ENCODE data around the gene VWA5A. TPM values are rescaled to one million over a fixed set of nuclear protein-coding genes. Genes with fewer than 3 reads are reported as not detected.

Gene VWA5A, protein sequence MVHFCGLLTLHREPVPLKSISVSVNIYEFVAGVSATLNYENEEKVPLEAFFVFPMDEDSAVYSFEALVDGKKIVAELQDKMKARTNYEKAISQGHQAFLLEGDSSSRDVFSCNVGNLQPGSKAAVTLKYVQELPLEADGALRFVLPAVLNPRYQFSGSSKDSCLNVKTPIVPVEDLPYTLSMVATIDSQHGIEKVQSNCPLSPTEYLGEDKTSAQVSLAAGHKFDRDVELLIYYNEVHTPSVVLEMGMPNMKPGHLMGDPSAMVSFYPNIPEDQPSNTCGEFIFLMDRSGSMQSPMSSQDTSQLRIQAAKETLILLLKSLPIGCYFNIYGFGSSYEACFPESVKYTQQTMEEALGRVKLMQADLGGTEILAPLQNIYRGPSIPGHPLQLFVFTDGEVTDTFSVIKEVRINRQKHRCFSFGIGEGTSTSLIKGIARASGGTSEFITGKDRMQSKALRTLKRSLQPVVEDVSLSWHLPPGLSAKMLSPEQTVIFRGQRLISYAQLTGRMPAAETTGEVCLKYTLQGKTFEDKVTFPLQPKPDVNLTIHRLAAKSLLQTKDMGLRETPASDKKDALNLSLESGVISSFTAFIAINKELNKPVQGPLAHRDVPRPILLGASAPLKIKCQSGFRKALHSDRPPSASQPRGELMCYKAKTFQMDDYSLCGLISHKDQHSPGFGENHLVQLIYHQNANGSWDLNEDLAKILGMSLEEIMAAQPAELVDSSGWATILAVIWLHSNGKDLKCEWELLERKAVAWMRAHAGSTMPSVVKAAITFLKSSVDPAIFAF
- 9.6 TPM for total RNA-seq

DNA sequence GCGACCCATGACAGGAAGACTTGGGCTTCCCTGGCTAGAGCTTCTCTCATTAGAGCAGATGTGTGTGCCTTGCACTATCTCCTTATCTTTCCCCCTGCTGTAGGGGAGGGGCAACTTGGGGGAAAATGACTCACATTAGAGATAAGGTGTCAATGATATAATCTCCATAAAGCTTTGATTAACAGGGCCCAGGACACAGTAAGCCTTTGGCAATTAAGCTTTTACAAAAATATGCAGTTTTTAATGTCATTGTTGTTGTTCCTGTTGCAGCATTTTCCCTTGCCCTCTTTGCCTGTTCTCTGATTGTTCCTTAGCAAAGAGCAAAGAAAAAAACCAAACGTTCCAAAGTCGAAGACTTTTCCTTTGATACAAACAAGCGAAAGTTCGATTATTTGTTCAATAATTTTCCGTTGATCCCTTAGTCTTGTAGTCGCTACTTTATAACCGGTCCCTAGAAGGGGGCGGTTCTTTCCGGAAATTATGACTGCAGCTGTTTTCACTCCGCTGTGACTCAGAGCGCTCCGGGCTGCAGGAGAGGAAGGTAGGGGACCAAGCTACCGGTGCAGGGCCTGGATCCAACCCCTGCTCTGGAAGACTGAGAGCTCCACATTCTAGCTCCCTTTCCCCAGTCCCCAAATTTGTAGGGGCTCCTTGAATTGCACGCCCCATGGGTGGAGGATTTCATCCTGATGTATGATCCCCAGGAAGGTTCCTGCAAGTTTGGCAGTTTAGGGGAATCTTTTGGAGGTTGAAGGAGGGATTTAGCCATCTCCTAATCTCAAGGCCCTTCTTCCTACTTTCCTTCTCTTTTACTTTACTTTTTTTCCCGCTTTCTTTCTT, at the start of gene VWA5A:
Gene VWA5A (plus strand): TSS at position 509 of the 840 bp plus-strand sequence. CDS start 2,062 bp downstream, outside the sequence.
- peak; percentile 98 for ATAC-seq

- ATAC-seq = no peak
These were observed 46.6 kb upstream of the VWA5A start for GRCh38 chr11:124068601-124069110.

DNA sequence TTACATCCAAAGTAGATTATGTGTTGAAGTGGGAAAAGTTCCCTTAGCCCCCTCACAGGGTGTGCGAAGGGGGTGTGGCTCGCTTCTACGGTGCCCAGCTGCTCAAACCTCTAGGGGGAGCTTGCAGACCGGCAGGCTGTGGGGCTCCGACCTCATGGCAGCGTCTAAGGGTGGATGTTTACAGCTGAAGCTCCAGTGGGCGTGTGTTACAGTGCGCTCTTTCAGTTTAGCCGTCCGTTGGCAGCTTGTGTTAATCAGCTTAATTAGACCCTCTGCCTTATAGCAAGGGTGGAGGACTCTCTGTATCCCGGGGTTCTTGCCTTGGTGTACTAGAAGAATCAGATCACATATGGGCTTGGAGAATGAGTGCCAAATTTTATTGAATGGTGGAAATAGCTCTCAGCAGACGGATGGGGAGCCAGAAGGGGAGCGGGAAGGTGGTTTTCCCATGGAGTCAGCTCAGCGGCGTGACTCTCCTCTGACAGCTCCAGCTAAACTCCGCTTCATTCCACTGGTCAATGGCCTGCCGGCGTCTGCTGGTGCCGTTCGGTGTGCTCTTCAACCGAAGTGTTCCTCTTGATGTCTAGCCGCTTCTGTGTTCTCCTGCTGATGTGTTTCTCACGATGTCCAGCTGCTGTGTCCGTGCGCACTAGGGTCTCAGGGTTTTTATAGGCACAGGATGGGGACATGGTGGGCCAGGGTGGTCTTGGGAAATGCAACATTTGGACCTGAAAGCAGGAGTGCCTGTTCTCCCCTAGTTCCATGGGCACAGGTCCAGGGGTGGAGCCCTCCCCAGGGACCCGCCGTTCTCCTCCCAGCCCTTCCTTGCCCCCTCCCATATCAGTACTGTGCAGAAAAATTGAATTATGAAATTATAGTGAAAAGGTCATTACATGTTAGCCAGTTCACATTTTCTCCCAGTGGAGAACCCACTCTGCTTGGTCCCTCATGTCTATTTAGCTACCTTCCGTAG, 45.5 kb upstream of the VWA5A start:
- peak; percentile 68 for ATAC-seq

GRCh38 chr11:124070915-124071622, 44.2 kb upstream of the VWA5A start:
- ATAC-seq = peak; percentile 64

- ATAC-seq = no peak
These were observed 43.7 kb upstream of the VWA5A start for GRCh38 chr11:124071623-124071948.

DNA sequence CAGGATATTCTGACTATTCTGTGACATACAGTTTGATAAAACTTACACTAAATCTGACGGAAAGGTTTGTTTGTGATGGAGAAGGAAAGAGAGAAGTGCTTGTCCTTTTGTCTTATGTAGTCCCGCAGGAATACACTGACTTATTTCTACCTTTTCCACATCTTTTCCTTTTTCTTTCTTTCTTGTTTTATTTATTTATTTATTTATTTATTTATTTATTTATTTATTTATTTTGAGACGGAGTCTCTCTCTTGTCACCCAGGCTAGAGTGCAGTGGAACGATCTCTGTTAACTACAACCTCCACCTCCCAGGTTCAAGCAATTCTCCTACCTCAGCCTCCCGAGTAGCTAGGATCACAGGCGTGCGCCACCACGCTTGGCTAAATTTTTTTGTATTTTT, 43.1 kb upstream of the VWA5A start:
- ATAC-seq = no peak

- no peak for ATAC-seq
These were observed 40.7 kb upstream of the VWA5A start for GRCh38 chr11:124074554-124074953.

DNA sequence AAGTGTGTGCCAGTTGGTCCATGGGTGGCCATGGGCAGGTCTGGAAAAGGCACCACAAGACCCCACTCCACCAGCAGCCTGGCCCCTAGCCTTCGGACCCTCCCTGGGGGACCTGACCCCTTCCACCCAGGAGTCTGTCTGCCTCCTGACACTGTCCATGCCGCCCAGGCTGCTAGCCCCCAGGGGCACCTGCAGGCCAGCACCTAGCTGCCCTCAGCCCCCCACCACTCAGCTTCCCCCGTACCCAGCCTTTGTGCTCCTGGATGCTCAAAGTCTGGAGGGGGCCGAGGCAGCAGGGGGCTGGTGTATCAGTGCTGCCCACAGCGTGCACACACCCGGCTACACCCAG, 39.8 kb upstream of the VWA5A start:
- no peak for ATAC-seq

- peak; percentile 17 for ATAC-seq
These were observed 39.2 kb upstream of the VWA5A start for GRCh38 chr11:124075841-124076651.

DNA sequence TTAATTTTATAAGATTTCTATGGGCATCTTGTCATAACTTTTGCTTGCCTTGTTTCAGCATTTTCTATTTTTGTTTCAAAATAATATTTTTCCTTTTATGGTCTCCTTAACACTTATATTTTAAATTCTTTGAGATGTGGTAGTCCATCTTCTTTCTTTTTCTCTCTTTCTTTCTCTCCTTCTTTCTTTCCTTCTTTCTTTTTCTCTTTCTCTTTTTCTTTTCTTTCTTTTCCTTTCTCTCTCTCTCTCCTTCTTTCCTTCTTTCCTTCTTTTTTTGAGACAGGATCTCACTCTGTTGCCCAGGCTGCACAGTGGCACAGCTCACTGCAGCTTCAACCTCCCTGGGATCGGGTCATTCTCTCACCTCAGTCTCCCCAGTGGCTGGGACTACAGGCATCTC, 38.0 kb upstream of the VWA5A start:
- ATAC-seq = no peak

DNA sequence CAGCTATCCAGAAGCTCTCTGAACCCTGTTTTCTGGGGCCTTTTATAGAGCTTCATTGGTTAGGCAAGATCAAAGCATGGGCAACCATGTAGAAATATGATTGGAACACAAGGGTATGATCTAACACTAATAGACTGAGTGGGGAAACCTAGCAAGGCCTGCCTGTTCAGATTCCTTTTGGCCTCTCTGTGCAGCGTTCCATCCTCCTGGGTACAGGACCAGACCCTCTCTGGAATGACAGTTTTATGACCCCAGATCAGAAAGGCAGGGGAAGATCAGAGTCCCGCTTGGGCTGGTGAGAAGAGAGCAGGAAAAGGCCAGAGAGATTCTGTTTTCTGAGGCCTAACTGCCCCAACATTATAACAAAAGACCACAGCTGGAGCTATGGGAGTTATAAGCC, 36.7 kb upstream of the VWA5A start:
- no peak for ATAC-seq

- no peak for ATAC-seq
These were observed 35.5 kb upstream of the VWA5A start for GRCh38 chr11:124079631-124080326.

DNA sequence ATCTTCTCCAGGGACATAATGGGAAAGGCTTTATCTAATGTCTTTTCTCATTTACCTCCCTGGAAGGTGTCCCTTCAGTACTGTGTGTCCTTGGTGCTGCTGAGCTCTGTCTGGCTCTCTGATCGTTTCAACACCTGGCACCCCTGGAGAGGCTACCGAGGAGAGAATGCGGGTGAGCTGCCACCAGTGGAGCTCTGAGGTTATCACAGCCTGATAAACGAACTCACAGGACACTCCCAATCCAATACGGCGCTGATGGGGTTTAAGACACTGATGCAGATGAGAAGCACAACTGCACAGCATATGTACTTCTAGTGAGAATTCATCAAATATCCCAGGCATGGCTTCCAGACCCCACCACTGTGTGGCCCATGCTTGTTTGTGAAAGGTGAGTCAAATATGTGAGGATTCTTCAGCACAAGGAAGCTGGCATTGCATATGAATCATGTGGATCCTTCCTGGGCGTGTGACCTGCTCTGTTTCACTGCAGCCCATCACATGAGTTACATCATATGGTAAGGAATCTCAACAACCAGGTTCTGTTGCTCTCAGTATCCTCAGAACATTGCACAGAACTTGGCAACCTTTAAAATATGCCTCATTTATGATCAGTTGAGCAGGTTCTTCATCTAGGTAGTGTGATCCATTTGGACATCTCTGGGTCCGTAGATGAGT, 34.8 kb upstream of the VWA5A start:
- ATAC-seq = peak; percentile 98

DNA sequence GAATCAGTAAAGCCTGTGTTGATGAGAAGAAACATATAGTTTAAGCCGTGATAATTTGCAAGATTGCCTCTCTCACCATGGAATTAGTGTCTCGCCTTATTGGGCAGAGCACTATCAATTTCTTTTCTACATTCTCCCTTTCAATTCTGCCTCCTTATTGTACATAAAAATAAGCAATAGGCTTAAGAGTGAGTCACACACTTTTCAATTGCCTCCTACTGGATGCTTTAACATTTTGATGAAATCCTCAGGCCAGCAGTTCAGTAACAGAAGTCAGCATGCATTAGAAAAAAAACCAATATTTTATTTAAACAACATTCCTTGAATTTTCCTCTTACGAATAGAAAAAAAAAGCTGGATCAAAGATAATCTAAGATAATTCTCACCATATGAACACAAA, 33.8 kb upstream of the VWA5A start:
- no peak for ATAC-seq

- no peak for ATAC-seq
These were observed 32.9 kb upstream of the VWA5A start for GRCh38 chr11:124082371-124082770.

- ATAC-seq = no peak
These were observed 29.7 kb upstream of the VWA5A start for GRCh38 chr11:124085583-124085982.

GRCh38 chr11:124085997-124086846, 29.0 kb upstream of the VWA5A start:
- ATAC-seq = no peak

GRCh38 chr11:124090996-124091395, 24.3 kb upstream of the VWA5A start:
- ATAC-seq = no peak
